Stimulated activated CD4-positive, alpha-beta T cell treated with anti-CD3 and anti-CD28 coated beads, TNF-alpha, amount 100 ng/mL, for 24 hours (primary cell): ENCODE data around the gene FGL2.
"Not testable (repeated sequence)": the region's sequence is repeated elsewhere in the genome, so short reads cannot be mapped to it uniquely, and the experiment has no call there.

ENCODE experiments used
- DNase-seq, 3 experiments: peaks; one replicate each; pipeline ENCODE4 v3.0.0-alpha.2; 2020; ENCODE audit warnings: low read depth in 3 of 3

FGL2 gene

DNA sequence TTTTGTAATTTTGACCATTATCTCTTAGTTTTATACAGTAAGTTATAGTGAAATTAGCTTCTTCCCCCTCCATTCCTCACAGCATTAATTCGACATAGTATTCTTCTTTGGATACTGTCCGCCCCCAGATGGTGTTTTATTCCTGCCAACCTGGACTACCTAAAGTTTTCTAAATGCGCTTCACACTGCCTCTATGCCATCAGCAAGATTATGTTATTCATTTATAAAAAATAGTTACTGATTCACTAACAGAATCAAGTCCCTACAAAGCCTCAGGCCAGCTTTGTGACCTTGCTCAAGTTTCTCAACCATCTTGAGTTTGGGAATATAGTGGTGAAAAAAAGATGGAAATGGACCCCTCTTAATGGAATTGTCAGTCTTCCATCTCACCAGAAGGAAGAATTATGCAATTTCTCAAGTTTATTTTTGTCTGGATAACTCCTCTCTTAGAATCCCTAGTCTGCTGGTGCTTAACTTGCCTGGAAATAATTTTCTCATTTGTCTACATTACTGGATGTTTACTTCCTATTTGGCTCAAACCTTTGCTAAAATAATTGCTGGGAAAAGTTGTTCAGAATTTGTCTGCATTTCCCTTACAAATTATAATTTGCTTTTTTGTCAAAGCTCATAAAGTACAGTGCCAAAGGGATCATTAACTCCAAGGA, 16.7 kb upstream of the FGL2 start:
- no peak for DNase-seq

DNA sequence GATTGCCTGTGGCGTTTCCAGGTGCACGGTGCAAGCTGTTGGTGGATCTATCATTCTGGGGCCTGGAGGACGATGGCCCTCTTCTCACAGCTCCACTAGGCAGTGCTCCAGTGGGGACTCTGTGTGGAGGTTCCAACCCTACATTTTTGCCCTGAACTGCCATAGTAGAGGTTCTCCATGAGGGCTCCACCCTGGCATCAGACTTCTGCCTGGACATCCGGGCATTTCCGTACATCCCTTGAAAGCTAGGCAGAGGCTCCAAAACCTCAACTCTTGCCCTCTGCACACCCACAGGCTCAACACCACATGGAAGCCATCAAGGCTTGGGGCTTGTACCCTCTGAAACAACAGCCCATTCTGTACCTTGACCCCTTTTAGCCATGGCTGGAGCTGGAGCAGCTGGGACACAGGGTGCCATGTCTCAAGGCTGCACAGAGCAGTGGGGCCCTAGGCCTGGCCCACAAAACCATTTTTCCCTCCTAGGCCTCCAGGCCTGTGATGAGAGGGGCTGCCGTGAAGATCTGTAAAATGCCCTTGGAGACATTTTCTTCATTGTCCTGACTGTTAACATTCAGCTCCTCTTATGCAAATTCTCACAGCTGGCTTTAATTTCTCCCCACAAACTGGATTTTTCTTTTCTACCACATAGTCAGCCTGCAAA, 10.0 kb upstream of the FGL2 start:
- no peak for DNase-seq

DNA sequence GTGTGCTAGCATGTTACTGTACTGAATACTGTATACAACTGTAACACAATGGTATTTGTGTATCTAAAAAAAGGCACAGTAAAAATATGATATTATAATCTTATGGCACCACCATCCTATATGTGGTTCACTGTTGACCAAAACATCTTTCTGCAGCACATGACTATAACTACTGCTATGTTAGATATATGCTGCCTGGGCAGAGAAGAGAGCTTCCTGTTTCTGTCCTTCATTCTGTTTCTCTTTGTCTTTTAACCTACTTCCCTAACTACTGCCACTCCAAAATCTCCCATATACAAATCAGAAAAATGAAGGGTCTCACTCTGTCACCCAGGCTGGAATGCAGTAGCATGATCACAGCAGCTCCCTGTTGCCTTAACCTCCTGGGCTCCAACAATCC, 8.8 kb upstream of the FGL2 start:
- DNase-seq, result no peak

DNA sequence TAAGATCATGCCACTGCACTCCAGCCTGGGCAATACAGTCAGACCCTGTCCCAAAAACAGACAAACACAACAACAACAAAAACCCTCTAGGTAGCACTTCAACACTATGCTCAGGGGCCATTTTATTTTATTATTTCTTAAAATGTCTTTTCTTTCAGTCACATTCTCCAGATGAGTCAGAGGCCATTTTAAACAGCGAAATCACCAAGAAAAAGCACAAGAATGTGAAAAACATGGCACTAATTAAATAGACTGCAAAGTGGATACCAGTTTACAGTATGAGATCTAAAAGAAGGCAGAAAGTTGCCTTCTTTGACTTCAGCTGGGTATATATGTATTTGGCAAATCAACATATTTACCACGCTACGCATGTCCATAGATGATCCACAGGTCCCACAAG, 6.1 kb upstream of the FGL2 start:
- no peak for DNase-seq

DNA sequence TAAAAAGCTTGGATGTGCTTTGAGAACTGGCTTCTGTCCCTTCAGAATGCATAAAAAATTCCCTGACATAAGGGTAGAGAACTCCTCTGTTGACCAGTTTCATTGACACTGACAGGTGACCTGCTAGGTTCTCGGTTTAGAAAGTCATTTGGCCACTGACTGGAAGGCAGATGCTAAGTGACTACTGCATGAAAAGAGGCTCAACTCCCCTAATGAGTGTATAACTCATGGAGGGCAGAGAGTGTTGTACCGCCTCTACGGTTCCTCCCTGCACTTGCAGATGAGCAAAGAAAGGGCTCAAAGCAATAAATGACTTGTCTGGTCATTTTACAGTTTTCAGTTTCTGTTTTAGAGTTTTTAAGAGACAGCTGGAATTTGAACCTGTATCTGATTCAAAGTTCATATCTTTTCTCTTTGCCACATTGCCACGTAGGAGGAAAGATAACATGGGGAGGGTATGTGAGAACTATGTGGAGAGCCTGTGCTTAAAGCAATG, 2.9 kb upstream of the FGL2 start:
- no peak for DNase-seq

DNA sequence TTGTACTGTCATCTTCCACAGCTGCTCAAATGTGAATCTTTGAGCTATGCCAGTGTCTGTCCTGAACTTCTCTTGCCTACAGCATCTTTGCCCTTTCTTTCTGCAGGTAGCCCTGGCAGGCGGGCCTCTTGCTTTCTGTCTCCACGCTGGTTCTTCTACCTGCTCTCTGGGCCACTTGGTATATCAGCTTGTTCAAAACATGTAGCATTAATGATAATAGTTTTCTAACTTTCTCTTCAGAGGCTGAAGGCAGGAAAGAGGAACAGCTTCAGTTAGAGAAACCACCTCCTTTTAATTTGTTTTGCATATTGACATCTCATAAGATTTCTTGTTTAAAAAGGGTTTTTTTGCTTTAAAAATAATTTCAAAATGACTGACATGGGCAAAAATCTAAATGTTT, 923 bp upstream of the FGL2 start:
- DNase-seq, result no peak

DNA sequence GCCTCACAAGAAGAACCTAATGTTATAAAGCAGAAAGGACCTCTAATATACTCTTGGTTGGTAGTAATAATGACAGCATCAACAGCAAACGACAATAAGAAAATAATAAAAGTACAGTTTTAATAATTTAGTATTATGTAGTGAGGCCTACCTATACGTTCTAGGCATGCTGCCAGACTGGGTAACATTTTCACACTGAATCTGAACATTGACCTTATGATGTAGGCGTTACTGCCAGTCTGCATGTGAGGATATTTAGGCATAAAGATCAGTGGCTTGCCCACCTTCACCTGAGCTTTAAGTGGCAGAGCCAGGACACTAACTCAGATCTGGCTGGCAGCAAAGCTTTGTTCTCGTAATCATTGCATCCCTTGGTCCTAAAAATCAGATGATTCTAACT, 2.5 kb downstream of the FGL2 start:
- DNase-seq, result no peak

DNA sequence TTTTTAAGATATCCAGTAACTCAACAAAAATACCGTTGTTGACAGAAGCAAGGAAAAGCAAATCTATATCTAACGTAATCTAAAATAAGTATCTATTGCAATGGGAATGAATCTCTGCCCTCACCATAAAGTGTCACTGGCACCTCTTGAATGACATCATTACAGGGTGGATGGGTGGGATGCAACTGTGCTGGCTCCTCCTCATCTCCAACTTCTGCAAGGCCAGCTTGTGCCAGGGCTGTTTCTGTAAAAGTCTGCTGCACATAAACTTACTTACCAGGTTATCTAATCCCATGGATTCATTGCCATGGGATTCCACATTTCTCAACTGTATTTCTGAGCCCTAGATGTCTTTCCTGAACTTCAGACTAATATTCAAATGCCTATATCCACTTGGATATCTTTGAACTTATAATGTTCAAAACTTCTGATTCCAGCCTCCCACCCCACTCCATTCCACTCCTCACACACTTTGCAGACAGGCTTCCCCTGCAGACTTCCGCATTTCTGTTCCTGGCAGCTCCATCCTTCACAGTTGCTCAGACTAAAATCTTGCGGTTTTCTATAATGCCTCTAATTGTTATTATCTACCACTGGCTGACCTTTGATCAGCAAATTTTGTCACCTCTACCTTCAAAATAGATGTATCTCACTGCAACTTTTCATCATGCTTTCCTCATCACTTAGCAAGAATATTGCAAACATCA, 10.7 kb downstream of the FGL2 start:
- no peak for DNase-seq

DNA sequence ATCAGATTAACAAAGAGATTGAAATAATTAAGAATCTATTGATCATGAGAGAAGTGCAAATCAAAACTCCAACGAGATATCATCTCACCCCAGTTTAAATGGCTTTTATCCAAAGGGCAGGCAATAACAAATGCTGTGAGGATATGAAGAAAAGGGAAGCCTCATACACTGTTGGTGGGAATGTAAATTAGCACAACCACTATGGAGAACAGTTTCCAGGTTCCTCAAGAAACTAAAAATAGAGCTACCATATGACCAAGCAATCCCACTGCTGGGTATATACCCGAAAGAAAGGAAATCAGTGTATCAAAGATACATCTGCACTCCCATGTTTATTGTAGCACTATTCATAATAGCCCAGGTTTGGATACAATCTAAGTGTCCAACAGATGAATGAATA, 13.8 kb downstream of the FGL2 start:
- DNase-seq, result no peak

DNA sequence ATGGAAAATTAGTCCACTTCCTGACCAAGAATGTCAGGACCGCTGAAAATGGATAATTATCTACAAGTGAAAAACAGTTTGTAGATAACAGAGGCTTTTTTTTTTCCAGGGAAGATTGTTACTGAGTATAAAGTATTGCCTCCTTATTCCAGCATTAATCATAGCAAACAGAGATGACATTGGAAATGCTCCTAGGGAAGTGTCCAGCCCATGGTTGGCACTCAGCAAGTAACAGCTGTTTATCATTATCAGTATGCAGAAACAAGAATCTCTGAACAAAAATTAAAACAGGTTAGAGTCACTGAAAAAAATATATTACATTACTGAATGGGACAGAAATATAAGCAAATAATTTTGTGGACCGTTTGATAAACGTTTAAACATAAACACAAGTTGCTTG, 14.6 kb downstream of the FGL2 start:
- DNase-seq, result no peak

DNA sequence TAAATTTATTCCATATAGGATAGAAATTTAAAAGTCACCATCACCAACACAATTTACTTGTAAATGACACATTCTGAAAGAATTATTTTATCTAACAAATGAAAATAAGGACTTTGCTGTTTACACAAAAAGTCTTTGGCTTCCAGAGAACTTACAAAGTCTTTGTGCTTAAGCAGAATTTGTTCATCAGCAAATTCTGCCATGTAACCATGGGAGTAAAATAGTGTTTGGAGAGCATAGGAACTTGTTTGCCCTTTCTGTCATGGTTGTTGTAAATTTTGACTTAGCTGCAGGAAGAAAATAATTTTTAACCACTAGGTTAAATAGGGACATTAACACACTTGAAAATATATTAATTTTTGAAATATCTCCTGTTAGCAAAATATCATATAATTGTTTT, 15.2 kb downstream of the FGL2 start:
- no peak for DNase-seq

DNA sequence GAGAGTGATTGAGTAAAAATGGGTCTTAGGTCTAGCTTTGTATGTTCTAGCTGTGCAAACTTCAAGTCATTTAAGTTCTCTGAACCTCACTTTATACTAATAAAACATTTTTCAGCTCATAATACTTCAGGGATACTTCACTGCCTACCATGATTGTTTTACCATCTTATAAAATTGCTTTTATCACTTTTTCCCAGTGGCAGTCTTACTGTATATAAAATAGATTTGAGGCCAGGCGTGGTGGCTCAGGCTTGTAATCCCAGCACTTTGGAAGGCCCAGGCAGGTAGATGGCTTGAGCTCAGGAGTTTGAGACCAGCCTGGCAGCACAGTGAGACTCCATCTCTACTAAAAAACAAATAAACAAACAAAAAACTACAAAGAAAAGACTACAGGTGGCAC, 17.4 kb downstream of the FGL2 start:
- no peak for DNase-seq

DNA sequence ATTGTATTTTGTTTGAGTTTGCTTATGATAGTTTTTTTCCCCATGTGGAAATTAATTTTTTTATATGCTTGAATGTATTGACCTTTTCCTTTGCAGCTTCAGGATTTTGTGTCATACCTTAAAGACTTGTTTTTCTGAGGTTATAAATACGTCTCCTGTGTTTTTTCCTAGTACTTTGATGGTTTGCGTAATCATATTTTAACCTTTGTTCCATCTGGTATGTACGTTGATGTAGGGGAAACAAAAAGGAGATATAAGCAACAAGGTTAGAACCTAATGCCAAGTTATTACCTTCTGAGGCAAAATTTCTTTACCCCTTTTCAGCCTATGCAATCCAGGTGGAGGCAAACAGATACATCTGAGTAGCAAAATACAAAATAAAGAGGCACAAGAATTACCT, 17.9 kb downstream of the FGL2 start:
- no peak for DNase-seq

DNA sequence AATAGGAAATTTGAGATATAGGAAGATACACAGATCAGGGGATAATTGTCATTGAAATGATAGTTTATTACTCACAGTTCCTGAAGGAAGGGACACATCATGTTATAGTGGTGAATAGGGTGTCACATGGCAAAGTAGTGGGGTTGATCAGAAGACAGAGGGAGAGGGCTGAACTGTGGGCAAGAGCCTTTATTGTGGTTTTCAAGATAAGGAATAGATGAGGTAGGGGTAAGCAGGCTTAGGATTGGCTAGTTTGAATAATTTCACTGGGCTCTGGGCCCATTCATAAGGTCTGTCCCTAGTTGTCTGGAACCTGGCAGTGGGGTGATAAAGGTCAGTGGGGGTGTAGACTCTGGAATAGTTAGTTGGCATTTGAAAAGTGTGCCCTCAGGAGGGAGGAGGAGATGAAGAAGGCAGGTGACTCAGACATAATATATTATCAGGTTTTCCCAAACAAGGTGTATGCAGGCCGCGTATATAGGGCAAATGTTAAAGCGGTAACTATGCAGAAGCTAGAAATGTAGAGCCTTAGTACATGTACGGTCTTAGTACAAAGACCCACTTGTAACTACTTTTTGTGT, 18.5 kb downstream of the FGL2 start:
- DNase-seq, result no peak

DNA sequence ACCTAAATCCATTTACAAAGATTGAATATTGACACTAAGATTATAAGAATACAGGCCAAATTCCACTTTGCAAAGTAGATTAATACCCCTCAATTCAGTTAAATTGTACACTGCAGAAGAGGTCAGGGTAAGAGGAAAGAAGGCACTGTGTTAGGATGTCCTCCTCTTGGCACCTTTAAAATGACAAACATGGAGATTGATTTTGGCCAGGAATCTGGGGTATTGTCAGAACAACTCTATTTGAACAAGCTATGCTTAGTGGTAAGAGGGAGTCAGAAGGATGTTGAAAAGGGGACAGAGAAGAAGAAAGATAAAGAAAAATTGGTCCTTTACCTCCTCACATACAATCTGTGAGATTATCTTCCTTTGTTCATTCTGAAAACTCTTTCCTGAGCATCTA, 21.6 kb downstream of the FGL2 start:
- not testable (repeated sequence) for DNase-seq

DNA sequence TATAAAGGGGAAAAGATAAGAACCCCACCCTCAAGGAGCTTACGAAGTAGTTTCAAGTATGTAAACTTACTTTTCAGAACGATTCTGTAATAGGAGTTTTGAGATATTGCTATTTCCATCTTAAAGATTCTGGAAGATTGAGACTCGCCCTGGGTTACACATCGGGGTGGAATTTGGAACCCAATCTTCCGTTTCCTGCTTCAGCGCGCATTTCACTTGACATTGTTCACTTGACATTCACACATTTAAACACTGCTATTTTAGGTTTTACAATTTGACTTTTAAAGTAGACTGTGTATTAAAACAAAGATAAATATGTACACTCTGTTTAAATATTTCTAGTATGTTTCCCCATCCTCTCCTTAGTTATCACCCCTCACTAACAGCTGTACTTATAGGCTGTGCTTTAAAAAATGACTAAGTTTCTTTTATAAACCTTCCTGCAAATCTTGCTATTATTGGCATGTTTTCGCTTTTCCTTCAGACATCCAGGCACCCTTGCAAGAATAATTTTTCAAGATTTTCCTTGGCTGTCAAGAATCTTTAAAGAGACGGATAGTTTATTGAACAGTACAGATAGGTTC, 22.2 kb downstream of the FGL2 start:
- not testable (repeated sequence) for DNase-seq

DNA sequence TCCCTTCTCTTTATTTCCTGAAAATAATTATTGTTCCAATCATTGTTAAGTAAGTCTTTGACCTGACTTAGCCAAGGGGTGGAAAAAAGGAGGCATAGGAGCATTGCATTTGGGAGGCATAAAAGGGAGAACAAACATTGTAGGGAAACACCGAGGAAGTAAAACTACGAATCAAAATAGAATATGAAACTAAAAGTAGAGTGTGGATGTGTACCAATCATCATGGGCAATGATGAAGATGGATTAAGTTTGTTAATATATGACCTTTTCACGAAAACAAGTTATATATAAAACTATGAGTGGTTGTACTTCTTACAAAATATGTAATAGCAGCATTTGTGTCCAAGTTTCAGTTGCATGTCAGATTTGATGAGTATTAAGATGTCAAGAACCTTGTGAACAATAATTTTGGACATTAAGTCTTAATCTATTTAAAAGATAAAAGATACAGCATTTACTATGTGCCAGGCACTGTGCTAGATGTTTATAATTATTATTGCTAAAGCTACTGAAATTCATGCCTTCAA, 24.3 kb downstream of the FGL2 start:
- not testable (repeated sequence) for DNase-seq

DNA sequence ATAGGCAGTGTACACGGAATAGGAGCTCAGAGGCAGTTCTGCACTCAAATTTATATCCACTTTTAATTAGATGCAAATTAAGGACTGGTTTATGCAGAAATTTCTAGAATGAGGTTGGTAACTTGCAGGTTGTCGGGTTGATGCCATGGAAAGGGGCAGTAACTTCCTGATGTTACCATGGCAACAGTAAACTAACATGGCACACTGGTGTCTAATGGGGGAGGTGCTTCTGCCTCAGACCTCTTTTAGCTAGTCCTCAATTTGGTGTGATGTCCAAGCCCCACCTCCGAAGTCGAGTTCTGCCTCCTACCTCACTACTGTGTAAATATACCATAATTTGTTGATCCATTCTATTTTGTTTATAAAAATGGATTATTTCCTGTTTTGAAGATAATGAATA, 25.2 kb downstream of the FGL2 start:
- DNase-seq, result not testable (repeated sequence)

DNA sequence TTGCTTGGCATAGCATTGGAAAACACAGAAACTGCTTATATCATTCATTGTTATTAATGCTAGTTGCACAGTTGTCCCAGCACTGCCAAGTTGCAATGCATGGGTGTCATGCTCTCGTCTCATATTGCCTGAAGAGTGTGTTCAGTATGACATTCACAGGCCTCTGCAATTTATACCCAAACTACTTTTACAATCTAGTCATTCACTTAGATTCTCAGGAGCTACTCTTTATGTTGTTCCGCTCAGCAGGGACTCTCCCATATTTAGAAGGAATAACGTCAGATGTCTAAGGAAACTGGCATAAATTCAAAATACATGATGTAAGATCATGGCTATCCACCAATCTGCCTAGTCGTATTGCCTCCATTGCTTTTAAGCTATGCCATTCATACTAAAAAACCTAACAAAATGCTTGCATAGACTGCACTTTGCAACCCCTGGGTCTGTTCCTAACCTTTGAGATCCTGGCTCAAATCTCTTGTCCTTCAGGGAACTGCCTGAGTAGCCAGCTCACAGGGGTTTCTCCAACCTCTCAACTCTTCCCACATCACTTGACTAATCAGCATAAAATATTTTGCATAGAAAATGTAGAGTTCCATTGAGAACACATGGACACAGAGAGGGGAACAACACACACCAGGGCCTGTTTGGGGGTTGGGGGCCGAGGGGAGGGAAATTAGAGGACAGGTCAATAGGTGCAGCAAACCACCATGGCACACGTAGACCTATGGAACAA, 27.0 kb downstream of the FGL2 start:
- not testable (repeated sequence) for DNase-seq

DNA sequence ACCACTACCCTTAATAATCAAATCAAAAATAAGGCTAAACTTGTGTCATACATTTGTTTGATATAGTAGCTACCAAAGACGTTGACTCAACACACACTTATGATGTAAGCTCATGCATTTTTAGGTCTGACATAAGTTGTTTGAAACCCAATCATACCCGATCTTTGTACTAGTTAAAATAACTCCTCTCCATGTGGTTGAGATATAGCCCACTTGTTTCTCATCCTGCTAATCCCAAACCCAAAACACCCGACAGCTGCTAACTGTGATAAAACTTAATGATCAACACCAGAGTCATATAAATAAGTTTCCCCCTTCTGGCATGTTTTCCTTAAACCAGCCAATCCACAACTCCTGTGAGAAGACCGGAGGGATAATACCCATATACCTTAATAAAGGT, 28.5 kb downstream of the FGL2 start:
- DNase-seq, result not testable (repeated sequence)

DNA sequence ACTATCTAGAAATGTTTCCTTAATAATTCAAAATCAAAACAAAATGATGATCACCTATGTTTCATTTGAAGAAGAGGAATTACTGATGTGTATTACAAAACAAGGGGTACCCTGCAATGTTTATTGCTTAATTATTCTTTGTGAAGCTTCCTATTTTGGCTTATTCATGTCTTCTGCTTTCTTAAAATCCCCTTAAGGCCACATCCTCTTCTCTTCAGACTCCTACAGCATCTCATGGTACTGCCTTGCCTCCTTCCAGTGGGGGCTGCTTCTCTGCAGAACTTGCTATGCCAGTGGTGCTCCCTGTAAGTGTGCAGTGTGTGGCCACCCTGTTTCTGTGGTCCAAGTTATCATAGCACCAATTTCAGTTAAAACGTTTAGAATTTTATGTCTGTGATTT, 42.2 kb downstream of the FGL2 start:
- DNase-seq, result no peak
